Measurements from ENCODE around the gene RALGPS1. TPM values are rescaled to one million over a fixed set of nuclear protein-coding genes. Genes with fewer than 3 reads are reported as not detected.

Gene RALGPS1
- polyA plus RNA-seq, 3 donors, result 0.60 to 4.6 (median 1.3) TPM

- H3K27ac Mint-ChIP-seq, result no peak overlapping the region
- H2AFZ ChIP-seq (ENCODE audit: insufficient read depth, low read depth, low read length, poor library complexity, severe bottlenecking), result no peak overlapping the region
- H3K36me3 ChIP-seq (replicated peaks in 1 of 2; ENCODE audit: control insufficient read depth in 1 of 2, insufficient read depth in 2 of 2, low read length in 2 of 2), result no peaks in the 10 kb centered on the region
- no peak overlapping the region for H3K4me2 ChIP-seq (replicated peaks; ENCODE audit: extremely low read depth, low read length, poor library complexity, severe bottlenecking)
- peaks cover 26% of the 10 kb centered on the region for H3K4me1 Mint-ChIP-seq
- WGBS (ENCODE audit: insufficient coverage), result 67% methylated on average over 1 of the region's 5 CpGs
- peaks cover 7 to 8% of the 10 kb centered on the region in 2 donors for H3K4me1 ChIP-seq (ENCODE audit: control insufficient read depth in 1 of 2, insufficient read depth in 2 of 2, low read length in 2 of 2)
- no peaks in the 10 kb centered on the region for H3K79me2 ChIP-seq (ENCODE audit: insufficient read depth, low read length)
- no peak overlapping the region for H3K4me3 Mint-ChIP-seq
- no peak overlapping the region for H3K9ac ChIP-seq (ENCODE audit: insufficient read depth, low read length, poor library complexity, severe bottlenecking)
- intact Hi-C loops (cut with micrococcal nuclease), result no loop called here
- H3K9me3 Mint-ChIP-seq, result peaks cover 0 to 2% (median 0%) of the 10 kb centered on the region in 7 donors
- H3K27ac ChIP-seq (ENCODE audit: low read depth in 1 of 2, low read length in 2 of 2), result no peak overlapping the region
- H3K4me3 ChIP-seq (replicated peaks in 1 of 3; ENCODE audit: low read depth in 2 of 3, low read length in 3 of 3), result no peak overlapping the region
- no peaks in the 10 kb centered on the region for H3K9me3 ChIP-seq (replicated peaks in 1 of 2; ENCODE audit: control insufficient read depth in 1 of 2, insufficient read depth in 1 of 2, low read length in 2 of 2)
- TF ChIP-seq CTCF (IDR thresholded peaks at IDR 0.05), result no peak
- H4K20me1 ChIP-seq (ENCODE audit: insufficient read depth, low read length), result no peaks in the 10 kb centered on the region
- DNase-seq, result no peak
- peaks cover 11 to 29% (median 27%) of the 10 kb centered on the region in 3 donors for H3K27me3 Mint-ChIP-seq (ENCODE audit: low read depth in 3 of 3)
- H3K36me3 Mint-ChIP-seq, result no peaks in the 10 kb centered on the region
- peaks cover 0 to 20% of the 10 kb centered on the region in 2 donors for H3K27me3 ChIP-seq (ENCODE audit: control insufficient read depth in 2 of 2, insufficient read depth in 2 of 2, low read length in 2 of 2)
These were observed 214.6 kb downstream of the RALGPS1 start for GRCh38 chr9:127129073-127129717.

- Histone ChIP-seq H3K27ac (ENCODE audit: low read depth in 1 of 2, low read length in 2 of 2) (no peak overlapping the region), H3K9ac (ENCODE audit: insufficient read depth, low read length, poor library complexity, severe bottlenecking) (no peak overlapping the region), H4K20me1 (ENCODE audit: insufficient read depth, low read length) (no peaks in the 10 kb centered on the region), H3K4me1 (ENCODE audit: control insufficient read depth in 1 of 2, insufficient read depth in 2 of 2, low read length in 2 of 2) (peaks cover 7 to 8% of the 10 kb centered on the region in 2 donors), H3K27me3 (ENCODE audit: control insufficient read depth in 2 of 2, insufficient read depth in 2 of 2, low read length in 2 of 2) (peaks cover 0 to 18% of the 10 kb centered on the region in 2 donors), H3K9me3 (replicated peaks in 1 of 2; ENCODE audit: control insufficient read depth in 1 of 2, insufficient read depth in 1 of 2, low read length in 2 of 2) (no peaks in the 10 kb centered on the region), H3K36me3 (replicated peaks in 1 of 2; ENCODE audit: control insufficient read depth in 1 of 2, insufficient read depth in 2 of 2, low read length in 2 of 2) (no peaks in the 10 kb centered on the region), H3K4me2 (replicated peaks; ENCODE audit: extremely low read depth, low read length, poor library complexity, severe bottlenecking) (no peak overlapping the region), H3K4me3 (replicated peaks in 1 of 3; ENCODE audit: low read depth in 2 of 3, low read length in 3 of 3) (no peak overlapping the region), H3K79me2 (ENCODE audit: insufficient read depth, low read length) (no peaks in the 10 kb centered on the region), H2AFZ (ENCODE audit: insufficient read depth, low read depth, low read length, poor library complexity, severe bottlenecking) (no peak overlapping the region)
- H3K27ac Mint-ChIP-seq, result no peak overlapping the region
- no peak overlapping the region for H3K4me3 Mint-ChIP-seq
- H3K36me3 Mint-ChIP-seq, result no peaks in the 10 kb centered on the region
- peaks cover 0 to 2% (median 0%) of the 10 kb centered on the region in 7 donors for H3K9me3 Mint-ChIP-seq
- H3K27me3 Mint-ChIP-seq (ENCODE audit: low read depth in 3 of 3), result peaks cover 9 to 24% (median 24%) of the 10 kb centered on the region in 3 donors
- DNase-seq, result no peak
- TF ChIP-seq CTCF (IDR thresholded peaks at IDR 0.05), result no peak
- intact Hi-C loops (cut with micrococcal nuclease), result no loop called here
- no CpG with 5 or more reads among the region's 3 CpGs for WGBS (ENCODE audit: insufficient coverage)
- H3K4me1 Mint-ChIP-seq, result peaks cover 26% of the 10 kb centered on the region
These were observed 215.1 kb downstream of the RALGPS1 start for GRCh38 chr9:127129718-127130085.

Measured in CD14-positive monocyte (primary cell).